Activated CD4-positive, alpha-beta T cell treated with anti-CD3 and anti-CD28 coated beads, Interleukin-2, amount 50 U/mL, for 16 hours (primary cell): Measurements from ENCODE around the gene XPA.

Source experiments
- DNase-seq: peaks from one replicate; pipeline ENCODE4 v3.0.0-alpha.2; 2020

Gene XPA

DNA sequence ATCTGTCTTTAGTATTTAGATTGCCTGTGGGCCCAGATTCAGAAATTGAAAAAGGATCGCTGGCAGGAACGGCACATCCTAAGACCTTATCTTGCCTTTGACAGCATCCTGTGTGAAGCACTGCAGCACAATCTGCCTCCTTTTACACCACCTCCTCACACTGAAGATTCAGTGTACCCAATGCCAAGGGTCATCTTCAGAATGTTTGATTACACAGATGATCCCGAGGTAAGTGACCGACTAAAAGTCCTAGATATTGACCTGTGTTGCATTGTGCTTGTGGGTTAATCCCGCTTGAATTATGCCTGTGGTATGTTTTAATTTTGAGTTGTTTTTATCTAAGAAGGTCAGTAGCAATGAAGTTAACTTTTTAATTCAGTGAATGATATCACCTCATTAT, 49.1 kb downstream of the XPA start:
- no peak for DNase-seq

DNA sequence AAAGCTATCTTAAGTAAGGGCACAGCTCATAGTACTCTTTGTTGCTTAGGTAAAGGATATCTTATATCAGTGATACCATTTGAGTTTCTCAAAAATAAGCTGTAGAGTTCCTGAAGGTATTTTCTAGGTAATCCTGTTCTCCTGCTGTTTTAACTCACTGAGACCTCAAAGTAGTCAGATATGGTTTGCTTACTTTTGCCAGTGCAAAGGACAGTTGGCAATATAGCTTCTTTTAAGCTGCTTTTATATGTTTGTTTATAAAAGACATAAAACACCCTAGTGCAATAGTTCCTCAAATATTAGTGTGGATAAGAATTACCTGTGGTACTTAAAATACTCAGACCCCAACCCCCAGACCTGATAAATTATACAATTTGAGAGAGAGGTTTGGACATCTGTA, 51.4 kb downstream of the XPA start:
- DNase-seq: no peak

- DNase-seq: no peak
These were observed 56.8 kb downstream of the XPA start for GRCh38 chr9:97640325-97640724.

- no peak for DNase-seq
These were observed 58.5 kb downstream of the XPA start for GRCh38 chr9:97638666-97639065.

GRCh38 chr9:97636903-97637302, 60.2 kb downstream of the XPA start:
- DNase-seq: no peak

GRCh38 chr9:97635026-97635425, 62.1 kb downstream of the XPA start:
- DNase-seq: no peak

GRCh38 chr9:97633859-97634490, 63.2 kb downstream of the XPA start:
- DNase-seq: peak; percentile 16

- peak; percentile 98 for DNase-seq
These were observed 63.9 kb downstream of the XPA start, which contains the start of the genes NCBP1 and TSTD2 for GRCh38 chr9:97632985-97633858. Gene NCBP1, plus strand, starts transcription at chr9:97633821. Its CDS starts 61 bp downstream, at chr9:97633882. Gene TSTD2, minus strand, starts transcription at chr9:97633368. Its CDS starts 5,806 bp downstream, at chr9:97627562.

GRCh38 chr9:97632248-97632984, 64.7 kb downstream of the XPA start:
- DNase-seq: no peak

- no peak for DNase-seq
These were observed 66.5 kb downstream of the XPA start for GRCh38 chr9:97630591-97630990.

DNA sequence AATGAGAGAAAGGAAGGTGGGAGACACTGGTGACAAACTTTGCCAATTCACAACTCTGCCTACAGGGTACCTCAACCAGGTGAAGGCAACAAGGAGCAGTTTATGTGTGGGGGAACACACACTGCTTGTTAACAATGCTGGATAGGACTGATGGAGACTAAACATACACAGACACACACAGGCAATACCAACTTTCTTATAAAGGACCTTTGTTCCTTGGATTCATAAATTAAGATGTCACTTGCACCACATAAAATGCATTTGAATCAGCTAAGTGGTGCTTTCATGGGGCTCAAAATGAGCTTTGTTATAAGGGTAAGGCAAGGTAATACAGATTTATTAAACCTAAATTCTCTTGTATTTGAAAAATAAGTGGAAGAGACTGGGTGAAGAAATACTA, 68.0 kb downstream of the XPA start:
- DNase-seq: no peak

DNA sequence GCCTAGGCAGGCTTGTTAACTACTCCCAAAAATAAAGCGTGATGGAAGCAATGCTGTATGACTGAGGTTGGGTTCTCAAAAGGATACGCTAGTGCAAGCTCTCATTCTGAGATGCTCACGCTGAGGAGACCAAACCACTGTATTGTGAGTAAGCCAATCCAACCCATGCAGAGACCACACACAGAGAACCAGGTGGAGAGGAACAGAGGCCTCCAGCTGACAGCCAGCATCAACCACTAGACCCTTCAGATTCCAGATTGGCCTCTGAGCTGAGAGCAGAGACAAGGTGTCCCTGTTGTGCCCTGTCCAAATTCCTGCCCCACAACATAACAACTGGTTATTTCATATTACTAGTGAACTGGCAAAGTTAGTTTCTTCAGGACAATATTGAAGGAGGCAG, 68.5 kb downstream of the XPA start:
- DNase-seq: no peak

DNA sequence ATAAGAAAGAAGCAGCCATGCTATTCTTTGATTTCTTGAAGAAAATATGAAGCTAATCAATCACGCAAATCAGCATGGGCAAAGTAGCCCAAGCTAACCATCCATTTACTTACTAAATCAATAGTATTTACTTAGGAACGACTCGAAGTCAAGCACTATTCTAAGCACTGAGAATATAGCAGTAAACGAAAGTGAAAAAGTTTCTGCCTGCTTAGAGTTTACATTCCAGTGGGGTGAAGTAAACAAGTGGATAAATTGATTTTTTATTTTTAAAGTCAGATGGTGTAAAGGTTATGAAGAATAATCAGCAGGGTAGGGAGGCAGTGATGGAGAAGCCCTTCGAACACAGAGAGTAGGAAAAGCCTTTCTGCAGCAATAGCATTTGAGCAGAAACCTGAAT, 69.5 kb downstream of the XPA start:
- no peak for DNase-seq

DNA sequence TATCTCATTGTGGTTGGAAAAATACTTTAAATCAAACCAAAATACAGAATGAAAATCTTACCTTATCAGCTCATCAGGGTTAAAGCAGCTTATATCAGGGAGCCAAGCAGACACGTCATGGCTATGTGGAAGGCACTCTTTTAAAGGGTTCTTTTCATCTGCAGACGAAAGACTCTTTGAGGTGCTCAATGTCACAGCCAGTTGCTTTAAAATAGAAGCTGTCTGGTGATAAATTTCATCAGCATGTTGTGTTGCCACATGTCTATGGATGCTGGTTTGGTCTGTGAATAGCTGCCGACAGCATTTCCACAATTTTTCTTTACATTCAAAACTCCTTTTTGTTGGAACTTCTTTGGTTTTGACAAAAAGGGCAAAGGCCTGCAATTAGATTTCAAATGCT, 71.5 kb downstream of the XPA start:
- DNase-seq: no peak
